Coronary artery (tissue), 2 donors: ENCODE measurements around the gene ZFYVE1.
A peak's percentile ranks its signal among the peaks of the same experiment; 100 is the strongest.
"Not testable (repeated sequence)": the region's sequence is repeated elsewhere in the genome, so short reads cannot be mapped to it uniquely, and the experiment has no call there.

ENCODE experiments used
- DNase-seq: peaks from one replicate; pipeline ENCODE4 v3.0.0-alpha.2; 2017; ENCODE audit warnings: low spot score
- H3K27ac ChIP-seq, 2 donors: fragments of 200-600 bp; sonication (generic); one replicate each; pipeline ENCODE4 v1.5.1; 2016 to 2019
- H3K4me3 ChIP-seq: fragments of 200-600 bp; sonication (generic); 2 replicates; pipeline ENCODE4 v1.5.1; 2016; ENCODE audit warnings: mild to moderate bottlenecking, moderate library complexity
- TF ChIP-seq, protein P1 (sequence below): fragments of 200-600 bp; sonication (generic); IDR thresholded peaks from one replicate; pipeline ENCODE4 v1.5.1; 2019; ENCODE audit warnings: antibody characterized with exemption

The ZFYVE1 gene

DNA sequence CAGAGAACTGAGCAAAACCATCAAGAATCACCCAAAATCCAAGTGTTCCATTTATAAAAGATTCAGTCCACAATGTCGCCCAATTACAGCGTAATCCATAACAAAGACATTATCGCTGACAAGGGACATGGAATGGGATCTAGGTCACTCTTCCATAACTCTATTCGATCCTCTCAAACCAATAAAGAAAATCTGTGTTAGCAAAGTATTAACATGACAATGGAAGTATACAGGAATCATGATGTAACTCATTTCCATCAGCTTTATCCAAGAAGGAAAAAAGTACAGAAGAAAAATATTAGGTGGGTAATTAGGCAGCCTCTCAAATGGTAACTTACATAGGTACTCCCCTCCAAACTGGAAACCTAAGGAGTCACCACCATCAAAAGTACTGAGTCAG, 4.9 kb downstream of the ZFYVE1 start:
- no peak for DNase-seq
- no peak overlapping the region for H3K27ac ChIP-seq
- peak overlapping the region; percentile 17 for H3K4me3 ChIP-seq
- TF ChIP-seq, protein P1, sequence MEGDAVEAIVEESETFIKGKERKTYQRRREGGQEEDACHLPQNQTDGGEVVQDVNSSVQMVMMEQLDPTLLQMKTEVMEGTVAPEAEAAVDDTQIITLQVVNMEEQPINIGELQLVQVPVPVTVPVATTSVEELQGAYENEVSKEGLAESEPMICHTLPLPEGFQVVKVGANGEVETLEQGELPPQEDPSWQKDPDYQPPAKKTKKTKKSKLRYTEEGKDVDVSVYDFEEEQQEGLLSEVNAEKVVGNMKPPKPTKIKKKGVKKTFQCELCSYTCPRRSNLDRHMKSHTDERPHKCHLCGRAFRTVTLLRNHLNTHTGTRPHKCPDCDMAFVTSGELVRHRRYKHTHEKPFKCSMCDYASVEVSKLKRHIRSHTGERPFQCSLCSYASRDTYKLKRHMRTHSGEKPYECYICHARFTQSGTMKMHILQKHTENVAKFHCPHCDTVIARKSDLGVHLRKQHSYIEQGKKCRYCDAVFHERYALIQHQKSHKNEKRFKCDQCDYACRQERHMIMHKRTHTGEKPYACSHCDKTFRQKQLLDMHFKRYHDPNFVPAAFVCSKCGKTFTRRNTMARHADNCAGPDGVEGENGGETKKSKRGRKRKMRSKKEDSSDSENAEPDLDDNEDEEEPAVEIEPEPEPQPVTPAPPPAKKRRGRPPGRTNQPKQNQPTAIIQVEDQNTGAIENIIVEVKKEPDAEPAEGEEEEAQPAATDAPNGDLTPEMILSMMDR: no peak

DNA sequence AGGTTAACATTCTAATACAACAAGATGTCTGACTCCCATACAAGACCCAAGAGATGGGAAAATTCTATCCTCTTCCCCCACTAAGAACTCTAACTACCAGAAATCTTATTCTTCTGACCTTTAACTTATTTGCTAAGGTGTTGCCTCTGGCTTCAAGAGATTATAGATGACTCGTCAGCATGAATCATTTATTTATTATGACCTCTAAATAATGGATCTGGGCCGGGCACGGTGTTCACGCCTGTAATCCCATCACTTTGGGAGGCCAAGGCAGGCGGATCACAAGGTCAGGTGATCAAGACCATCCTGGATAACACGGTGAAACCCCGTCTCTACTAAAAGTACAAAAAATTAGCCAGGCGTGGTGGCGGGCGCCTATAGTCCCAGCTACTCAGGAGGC, 10.9 kb downstream of the ZFYVE1 start:
- not testable (repeated sequence) for DNase-seq, H3K27ac ChIP-seq, H3K4me3 ChIP-seq

DNA sequence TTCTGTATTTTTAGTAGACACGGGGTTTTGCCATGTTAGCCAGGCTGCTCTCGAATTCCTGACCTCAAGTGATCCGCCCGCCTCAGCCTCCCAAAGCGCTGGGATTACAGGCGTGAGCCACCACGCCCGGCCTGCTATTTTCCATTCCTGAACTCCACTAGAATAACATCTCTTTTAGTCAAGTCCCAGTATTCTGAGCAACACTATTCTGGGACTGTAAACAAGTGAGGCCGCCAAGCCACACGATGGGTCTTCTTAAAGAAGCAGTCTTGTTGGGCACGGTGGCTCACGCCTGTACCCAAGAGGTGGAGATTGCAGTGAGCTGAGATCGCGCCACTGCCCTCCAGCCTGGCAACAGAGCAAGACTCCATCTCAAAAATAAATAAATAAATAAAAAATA, 11.4 kb downstream of the ZFYVE1 start:
- not testable (repeated sequence) for DNase-seq

DNA sequence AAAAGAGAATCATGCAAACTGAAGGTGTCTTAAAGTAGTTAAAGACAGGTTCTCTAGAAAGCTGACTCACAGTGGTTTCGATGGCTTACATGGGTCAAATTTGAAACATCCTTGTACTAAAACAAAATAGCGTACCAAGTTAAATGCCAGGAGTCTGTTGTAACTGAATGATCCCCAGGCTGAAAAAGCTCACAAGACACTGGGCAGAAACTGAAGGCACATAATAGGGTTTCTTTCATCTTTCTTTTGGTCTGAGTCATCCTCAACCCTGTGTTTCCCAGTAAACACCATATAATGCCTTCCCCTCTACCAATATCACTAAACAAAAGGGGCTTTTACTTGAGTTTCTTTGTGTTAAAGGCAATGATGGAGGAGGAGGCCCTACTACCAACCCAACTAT, 12.8 kb downstream of the ZFYVE1 start:
- Histone ChIP-seq H3K4me3 (no peak overlapping the region), H3K27ac (no peak overlapping the region)
- no peak for DNase-seq

More for the DNA sequence above, 11.4 kb downstream of the ZFYVE1 start:
- not testable (repeated sequence) for H3K4me3 ChIP-seq, H3K27ac ChIP-seq

DNA sequence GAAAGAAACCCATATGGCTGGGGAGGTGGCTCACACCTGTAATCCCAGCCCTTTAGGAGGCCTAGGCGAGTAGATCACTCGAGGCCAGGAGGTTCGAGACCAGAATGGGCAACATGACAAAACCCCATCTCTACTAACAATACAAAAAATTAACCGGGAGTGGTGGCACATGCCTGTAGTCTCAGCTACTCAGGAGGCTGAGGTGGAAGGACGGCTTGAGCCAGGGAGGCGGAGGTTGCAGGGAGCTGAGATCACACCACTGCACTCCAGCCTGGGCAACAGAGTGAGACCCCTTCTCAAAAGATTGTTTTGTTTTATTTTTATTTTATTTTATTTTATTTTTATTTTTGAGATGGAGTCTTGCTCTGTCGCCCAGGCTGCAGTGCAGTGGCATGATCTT, 15.7 kb downstream of the ZFYVE1 start:
- H3K27ac ChIP-seq, DNase-seq, H3K4me3 ChIP-seq: not testable (repeated sequence)

More for the DNA sequence above, 12.8 kb downstream of the ZFYVE1 start:
- TF ChIP-seq, protein P1: no peak

DNA sequence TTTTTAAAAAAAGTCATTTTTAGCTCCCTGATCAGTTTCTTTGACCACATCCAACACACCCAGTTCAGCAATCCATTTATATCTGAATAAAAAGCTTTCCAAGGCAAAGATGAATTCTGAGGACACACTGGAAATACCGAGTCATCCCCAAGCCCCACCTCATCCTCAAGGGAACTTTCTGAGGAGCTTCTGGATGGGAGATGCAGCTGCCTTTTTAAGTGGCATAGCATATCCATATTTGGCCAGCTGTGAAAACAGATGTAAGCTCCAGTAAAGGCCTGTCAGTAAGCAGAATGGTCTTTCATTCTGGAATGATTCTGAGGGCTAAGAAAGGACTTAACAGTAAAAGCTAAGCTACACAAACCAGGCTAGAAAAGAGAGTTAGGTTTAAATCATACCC, 18.4 kb downstream of the ZFYVE1 start:
- no peak for DNase-seq
- Histone ChIP-seq H3K4me3 (no peak overlapping the region), H3K27ac (peak overlapping the region in 1 of 2 donors; percentile 77)
- TF ChIP-seq, protein P1: no peak

DNA sequence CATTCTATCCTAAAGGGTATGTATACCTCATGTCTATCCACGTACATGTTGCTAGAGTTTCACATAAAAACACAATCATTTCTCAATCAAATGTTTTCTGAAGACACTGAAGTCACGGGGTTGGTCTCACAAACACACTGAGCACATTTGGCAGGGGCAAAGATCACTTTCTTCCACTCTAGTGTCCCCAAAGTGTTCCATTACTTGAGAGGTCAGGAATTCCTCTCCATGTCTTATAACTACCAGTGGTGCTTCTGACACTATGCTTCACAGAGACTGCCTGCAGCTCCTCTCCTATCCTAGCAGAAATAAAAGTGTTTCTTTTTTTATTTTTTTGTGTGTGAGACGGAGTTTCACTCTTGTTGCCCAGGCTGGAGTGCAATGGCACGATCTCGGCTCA, 19.1 kb downstream of the ZFYVE1 start:
- Histone ChIP-seq H3K27ac (peak overlapping the region in 1 of 2 donors; percentile 77), H3K4me3 (no peak overlapping the region)
- no peak for DNase-seq
- TF ChIP-seq, protein P1: no peak

DNA sequence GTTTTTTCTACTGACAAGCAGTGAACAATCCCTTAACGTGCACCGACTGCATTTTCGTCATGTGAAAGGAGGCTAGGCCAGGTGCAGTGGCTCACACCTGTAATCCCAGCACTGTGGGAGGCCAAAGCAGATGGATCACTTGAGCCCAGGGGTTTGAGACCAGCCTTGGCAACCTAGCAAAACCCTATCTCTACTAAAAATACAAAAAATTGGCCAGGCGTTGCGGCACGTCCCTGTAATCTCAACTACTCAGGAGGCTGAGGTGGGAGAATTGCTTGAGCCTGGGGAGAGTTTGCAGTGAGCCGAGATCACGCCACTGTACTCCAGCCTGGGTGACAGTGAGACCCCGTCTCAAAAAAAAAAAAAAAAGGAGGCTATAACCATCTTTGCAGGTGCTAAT, 22.3 kb downstream of the ZFYVE1 start:
- DNase-seq, H3K27ac ChIP-seq, H3K4me3 ChIP-seq: not testable (repeated sequence)

DNA sequence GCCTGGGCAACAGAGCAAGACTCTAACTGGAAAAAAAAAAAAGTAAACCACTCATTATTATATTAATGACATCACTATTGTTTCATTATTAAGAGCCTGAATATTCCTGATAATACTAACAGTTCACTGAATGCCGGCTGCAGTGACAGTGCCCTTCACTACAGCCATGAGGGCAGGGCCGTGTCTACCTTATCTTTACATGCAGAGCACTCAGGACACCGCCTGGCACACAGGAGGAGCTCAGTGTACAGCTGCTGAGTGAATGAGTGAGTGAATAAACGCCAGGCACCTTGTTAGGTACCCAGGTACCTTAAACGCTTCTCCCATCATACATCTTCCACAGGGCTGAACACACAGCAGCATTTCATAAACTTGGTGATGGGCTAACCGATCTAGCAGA, 23.2 kb downstream of the ZFYVE1 start:
- no peak overlapping the region for H3K27ac ChIP-seq

More for the DNA sequence above, 23.2 kb downstream of the ZFYVE1 start:
- H3K4me3 ChIP-seq: no peak overlapping the region
- TF ChIP-seq, protein P1: no peak
- no peak for DNase-seq
